ENCODE results near the gene LECT2. TPM values are rescaled to one million over a fixed set of nuclear protein-coding genes. Genes with fewer than 3 reads are reported as not detected.

Gene LECT2
- total and polyA plus RNA-seq, 9 donors: not detected

DNA sequence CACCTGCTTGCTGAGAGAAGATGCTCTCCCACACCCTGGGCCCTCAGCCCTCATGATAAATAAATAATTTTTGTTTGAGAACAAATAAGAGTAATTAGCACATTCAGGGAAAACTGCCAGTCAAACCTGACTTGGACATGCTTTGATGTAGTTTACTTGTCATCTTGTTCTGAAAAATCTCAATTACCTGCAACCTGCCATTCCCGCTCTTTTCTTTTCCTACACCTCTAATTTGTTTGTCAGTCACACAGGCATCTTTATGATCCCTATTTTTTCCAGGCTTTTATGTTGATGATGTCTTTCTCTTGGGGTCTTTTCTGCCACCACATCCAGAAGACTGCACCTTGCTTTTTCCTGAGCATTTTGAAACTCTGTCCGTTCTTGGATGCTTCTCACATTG, 45.4 kb upstream of the LECT2 start:
- intact Hi-C loops (cut with DNase I): no loop called here
- WGBS, 3 donors: 93 to 94% (median 94%) methylated on average over 2 of the region's 2 CpGs
- Histone ChIP-seq H3K36me3 (no peaks in the 10 kb centered on the region), H3K4me3 (no peak overlapping the region), H3K4me1 (ENCODE audit: insufficient read depth) (no peaks in the 10 kb centered on the region), H3K27me3 (no peaks in the 10 kb centered on the region), H3K9me3 (no peaks in the 10 kb centered on the region), H3K27ac (no peak overlapping the region)
- TF ChIP-seq POLR2A (IDR thresholded peaks at IDR 0.05): no peak
- TF ChIP-seq EP300 (IDR thresholded peaks at IDR 0.05): no peak
- TF ChIP-seq, protein P1, sequence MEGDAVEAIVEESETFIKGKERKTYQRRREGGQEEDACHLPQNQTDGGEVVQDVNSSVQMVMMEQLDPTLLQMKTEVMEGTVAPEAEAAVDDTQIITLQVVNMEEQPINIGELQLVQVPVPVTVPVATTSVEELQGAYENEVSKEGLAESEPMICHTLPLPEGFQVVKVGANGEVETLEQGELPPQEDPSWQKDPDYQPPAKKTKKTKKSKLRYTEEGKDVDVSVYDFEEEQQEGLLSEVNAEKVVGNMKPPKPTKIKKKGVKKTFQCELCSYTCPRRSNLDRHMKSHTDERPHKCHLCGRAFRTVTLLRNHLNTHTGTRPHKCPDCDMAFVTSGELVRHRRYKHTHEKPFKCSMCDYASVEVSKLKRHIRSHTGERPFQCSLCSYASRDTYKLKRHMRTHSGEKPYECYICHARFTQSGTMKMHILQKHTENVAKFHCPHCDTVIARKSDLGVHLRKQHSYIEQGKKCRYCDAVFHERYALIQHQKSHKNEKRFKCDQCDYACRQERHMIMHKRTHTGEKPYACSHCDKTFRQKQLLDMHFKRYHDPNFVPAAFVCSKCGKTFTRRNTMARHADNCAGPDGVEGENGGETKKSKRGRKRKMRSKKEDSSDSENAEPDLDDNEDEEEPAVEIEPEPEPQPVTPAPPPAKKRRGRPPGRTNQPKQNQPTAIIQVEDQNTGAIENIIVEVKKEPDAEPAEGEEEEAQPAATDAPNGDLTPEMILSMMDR (IDR thresholded peaks at IDR 0.05): no peak
- no peak for DNase-seq

DNA sequence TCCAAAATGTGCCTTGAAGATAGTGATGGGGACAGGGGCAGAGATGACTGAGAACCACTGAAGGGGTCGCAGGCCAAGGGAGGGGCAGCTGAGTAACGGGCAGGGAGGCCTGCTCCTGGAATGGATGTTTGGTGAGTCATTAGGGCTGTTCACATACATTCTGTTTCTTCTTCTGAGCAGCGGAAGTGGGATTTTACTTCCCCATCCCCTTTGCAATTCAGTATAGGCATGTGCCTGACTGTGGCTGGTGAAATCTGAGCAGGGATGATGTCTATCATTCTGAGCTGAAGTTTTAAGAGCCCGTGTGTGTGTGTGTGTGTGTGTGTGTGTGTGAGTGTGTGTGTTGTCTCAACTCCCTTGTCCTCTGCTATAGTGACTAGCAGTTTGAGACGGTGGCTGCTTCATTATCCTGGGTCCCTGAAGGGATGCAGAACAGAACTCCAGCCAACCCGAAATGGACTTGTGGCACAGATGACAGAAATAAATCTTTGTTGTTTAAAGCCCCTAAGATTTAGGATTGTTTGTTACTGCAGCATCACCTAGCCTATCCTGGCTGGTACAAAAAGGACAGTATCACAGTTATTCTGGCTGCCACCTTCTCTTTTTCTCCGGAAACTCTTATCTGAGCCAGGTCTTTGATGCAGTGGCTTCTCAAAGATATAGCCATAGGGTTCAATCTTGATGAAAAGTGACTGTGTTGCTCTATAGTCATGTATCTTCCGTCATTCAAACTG, 44.8 kb upstream of the LECT2 start:
- Histone ChIP-seq H3K27me3 (no peaks in the 10 kb centered on the region), H3K4me1 (ENCODE audit: insufficient read depth) (no peaks in the 10 kb centered on the region), H3K9me3 (no peaks in the 10 kb centered on the region), H3K27ac (no peak overlapping the region), H3K4me3 (no peak overlapping the region), H3K36me3 (no peaks in the 10 kb centered on the region)
- intact Hi-C loops (cut with DNase I): no loop called here
- WGBS, 3 donors: 77 to 83% (median 81%) methylated on average over 8 of the region's 8 CpGs
- TF ChIP-seq EP300 (IDR thresholded peaks at IDR 0.05) (no peak), POLR2A (IDR thresholded peaks at IDR 0.05) (no peak)
- TF ChIP-seq, protein P1 (IDR thresholded peaks at IDR 0.05): no peak
- no peak for DNase-seq

DNA sequence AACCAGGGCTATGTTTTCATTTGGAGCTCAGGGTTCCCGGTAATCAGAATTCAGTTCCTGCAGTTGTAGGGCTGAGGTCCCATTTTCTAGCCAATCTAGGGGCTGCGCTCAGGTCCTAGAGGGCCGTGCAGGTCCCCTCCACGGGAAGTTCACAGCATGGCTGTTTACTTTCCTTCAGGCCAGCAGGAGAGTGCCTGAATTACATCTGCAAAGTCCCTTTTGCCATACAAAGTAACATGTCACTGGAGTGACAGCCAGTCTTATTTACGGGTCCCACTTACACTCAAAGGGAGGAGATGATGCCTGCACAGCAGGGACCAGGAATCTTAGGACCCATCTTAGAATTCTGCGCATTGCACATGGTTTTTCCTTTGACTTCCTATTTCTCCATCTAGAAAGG, 44.1 kb upstream of the LECT2 start:
- no peaks in the 10 kb centered on the region for H3K9me3 ChIP-seq

DNA sequence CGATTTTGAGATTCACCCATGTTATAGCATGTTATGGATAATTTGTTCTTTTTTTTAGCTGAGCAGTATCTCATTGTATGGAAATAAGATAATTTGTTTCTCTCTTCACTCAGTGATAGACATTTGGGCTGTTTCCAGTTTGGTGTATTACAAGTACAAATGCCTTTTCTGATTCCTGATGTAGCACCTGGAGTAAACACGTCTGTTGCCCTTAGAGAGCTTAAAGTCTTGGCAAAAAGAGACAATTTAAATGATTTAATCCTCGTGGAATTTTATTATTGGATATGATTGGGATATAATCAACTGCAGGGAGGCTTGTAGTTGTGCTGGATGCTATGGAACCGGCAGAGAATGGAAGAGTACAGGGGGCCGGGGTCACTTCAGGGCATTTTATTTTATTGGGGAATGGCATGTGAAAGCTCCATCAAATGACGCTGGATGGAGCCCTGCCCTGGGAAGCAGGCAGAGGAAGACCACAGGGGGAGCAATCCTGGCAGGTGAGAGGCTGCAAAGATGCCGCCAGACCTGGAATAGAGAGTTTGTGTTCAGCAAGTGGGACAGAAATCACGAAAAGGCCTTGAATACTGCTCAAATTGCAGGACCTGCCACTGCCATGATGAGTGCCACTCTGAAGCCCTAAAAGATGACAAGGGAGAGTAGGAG, 43.0 kb upstream of the LECT2 start:
- H3K27me3 ChIP-seq: no peaks in the 10 kb centered on the region
- intact Hi-C loops (cut with DNase I): no loop called here
- H3K9me3 ChIP-seq: no peaks in the 10 kb centered on the region
- no peak for TF ChIP-seq EP300 (IDR thresholded peaks at IDR 0.05)
- TF ChIP-seq, protein P1 (IDR thresholded peaks at IDR 0.05): no peak
- no peak for TF ChIP-seq POLR2A (IDR thresholded peaks at IDR 0.05)
- H3K4me1 ChIP-seq (ENCODE audit: insufficient read depth): peaks cover 3% of the 10 kb centered on the region
- no peak overlapping the region for H3K4me3 ChIP-seq
- 84 to 88% (median 88%) methylated on average over 8 of the region's 8 CpGs for WGBS, 3 donors
- no peak for DNase-seq
- H3K27ac ChIP-seq: no peak overlapping the region
- no peaks in the 10 kb centered on the region for H3K36me3 ChIP-seq

More for the DNA sequence above, 44.1 kb upstream of the LECT2 start:
- H3K27ac ChIP-seq: no peak overlapping the region
- TF ChIP-seq EP300 (IDR thresholded peaks at IDR 0.05) (no peak), POLR2A (IDR thresholded peaks at IDR 0.05) (no peak)
- TF ChIP-seq, protein P1 (IDR thresholded peaks at IDR 0.05): no peak
- H3K36me3 ChIP-seq: no peaks in the 10 kb centered on the region
- 75 to 92% (median 79%) methylated on average over 6 of the region's 6 CpGs for WGBS, 3 donors
- H3K27me3 ChIP-seq: no peaks in the 10 kb centered on the region
- H3K4me1 ChIP-seq (ENCODE audit: insufficient read depth): peaks cover 2% of the 10 kb centered on the region
- intact Hi-C loops (cut with DNase I): no loop called here
- H3K4me3 ChIP-seq: no peak overlapping the region
- no peak for DNase-seq

Data from ovary (tissue), 9 donors.